A549 treated with CpdA at 1 μM for 4 hours (cell line): ENCODE data around the gene ADPRM. TPM values are rescaled to one million over a fixed set of nuclear protein-coding genes. Genes with fewer than 3 reads are reported as not detected.

ENCODE experiments used
- total RNA-seq: library from RNA; stranded (reverse); fragments of 200-300 nt; extraction: Qiagen RNA extraction; gene quantifications from 5 replicates; pipeline ENCODE4 v1.2.3, GENCODE V29; 2022; ENCODE audit warnings: low read depth

The ADPRM gene, protein sequence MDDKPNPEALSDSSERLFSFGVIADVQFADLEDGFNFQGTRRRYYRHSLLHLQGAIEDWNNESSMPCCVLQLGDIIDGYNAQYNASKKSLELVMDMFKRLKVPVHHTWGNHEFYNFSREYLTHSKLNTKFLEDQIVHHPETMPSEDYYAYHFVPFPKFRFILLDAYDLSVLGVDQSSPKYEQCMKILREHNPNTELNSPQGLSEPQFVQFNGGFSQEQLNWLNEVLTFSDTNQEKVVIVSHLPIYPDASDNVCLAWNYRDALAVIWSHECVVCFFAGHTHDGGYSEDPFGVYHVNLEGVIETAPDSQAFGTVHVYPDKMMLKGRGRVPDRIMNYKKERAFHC
- 5.7 to 8.7 TPM (median 8.2 TPM) in 5 replicates for total RNA-seq

DNA sequence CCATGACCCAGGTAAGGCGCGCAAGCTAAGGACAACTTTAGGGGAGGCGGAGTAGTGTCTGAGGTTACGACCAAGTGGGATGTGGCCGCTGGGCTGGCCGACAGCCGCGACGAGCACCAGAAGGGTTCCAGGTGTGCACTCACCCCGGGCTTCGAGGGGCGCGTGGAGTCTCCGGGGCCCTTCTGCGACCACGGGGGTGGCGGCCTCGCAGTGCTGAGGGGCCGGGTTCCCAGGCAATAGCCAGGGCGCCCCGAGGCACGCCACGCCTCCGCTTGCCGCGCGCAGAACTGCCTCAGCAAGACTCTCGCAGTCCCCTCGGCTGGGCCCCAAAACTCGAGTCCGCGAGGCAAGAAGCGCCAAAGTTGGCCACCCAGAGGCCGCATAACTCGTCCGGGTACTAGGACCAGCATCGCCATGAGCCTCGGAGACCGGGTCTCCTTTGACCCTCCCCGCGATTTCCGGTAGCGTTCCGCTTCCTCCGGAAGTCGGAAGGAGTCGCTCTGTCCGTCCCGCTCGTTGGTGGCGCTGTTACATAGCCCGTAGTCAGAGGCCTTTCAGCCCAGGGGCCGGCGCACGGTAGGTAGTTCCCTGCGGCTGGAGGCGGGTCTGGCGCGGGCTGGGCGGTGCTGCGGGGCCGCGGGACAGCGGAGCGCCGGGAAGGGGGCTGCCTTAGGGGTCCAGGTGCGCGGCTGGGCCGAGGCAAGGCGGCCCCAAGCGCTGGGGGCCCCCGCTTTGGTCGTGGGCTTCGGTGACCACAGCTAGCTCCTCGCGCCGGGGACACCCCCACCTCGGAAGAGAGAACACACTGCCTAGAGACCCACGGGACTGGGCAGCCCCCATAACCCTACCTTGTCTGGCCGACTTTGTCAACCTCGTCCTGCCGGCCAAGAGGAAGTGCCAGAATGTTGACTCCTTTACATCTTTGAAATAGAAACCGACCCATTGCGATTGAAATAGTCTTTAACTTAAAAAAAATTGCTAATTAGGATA is at the start of gene ADPRM, which contains the start of gene SCO1:
Gene ADPRM (plus strand): TSS at position 503 of the 990 bp plus-strand sequence. CDS start 7,333 bp downstream, outside the sequence.
Gene SCO1 (minus strand): TSS at position 442 of the 990 bp plus-strand sequence. CDS start 26 bp downstream, at position 416.

GRCh38 chr17:10657148-10657547 is 40.2 kb upstream of the ADPRM start, which contains the start of gene MYH3:
Gene MYH3 (minus strand): TSS chr17:10657309. CDS start chr17:10655064, 2,245 bp downstream.

DNA sequence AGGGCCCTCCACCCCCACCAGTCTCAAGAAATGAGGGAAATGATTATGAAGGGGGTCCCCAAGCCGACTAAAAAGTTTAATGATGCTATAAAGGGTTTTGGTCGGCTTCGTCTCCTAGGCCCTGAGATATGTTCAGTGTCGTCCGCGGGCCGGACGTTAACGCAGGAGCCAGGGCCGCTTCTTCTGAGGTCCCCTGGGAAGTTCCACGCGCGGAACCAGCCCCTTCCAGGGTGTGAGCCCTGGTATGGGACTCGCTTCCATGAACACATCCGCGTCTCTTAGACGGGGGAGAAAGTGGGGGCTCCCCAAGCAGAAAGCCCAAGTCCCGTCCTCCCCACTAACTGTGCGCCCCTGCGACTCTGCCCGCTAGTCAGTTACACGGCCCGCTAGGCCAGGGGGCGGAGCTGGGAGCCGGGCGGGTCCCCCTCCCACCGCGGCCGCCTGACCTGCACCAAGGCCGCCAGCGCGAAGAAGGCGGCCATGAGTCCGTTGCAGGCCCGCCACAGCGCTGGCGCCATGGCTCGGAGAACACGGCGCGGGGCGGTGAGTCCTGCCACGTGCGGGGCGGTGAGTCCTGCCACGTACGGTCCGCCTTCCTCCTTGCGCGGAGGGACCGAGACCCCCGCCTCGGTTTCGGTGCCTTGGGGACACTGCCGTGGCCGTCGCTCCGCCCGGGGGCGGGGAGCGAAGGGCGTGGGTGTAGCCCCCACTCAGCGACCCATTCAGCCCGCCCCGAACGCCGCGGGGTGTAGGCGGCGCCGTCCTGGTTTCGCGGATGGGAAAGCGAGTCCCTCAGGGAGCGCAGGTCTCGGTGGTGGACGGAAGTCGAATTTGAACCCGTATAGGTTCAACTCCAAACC is 32.2 kb downstream of the ADPRM start, which contains the start of gene TMEM220:
Gene TMEM220 (minus strand): TSS at position 690 of the 860 bp plus-strand sequence. CDS start 172 bp downstream, at position 518.

Other genes starting within 250 kb of the ADPRM start
- gene MYH4, start 228.0 kb upstream of the ADPRM start, total RNA-seq = not detected in 5 replicates
- gene MYH1, start 179.1 kb upstream of the ADPRM start, total RNA-seq = not detected in 5 replicates
- gene MYH2, start 147.9 kb upstream of the ADPRM start, total RNA-seq = not detected in 5 replicates
- gene MYH3, start 40.3 kb upstream of the ADPRM start, total RNA-seq = 0.77 to 1.8 TPM (median 0.91 TPM) in 5 replicates
- 51.4 to 64.5 TPM (median 59.7 TPM) in 5 replicates for gene SCO1, start 61 bp upstream of the ADPRM start, total RNA-seq
- gene TMEM220, start 32.4 kb downstream of the ADPRM start, total RNA-seq = 2.2 to 3.6 TPM (median 2.7 TPM) in 5 replicates
- gene TMEM238L, start 106.5 kb downstream of the ADPRM start, total RNA-seq = not detected in 5 replicates
- not detected in 5 replicates for gene PIRT, start 140.5 kb downstream of the ADPRM start, total RNA-seq